Suprapubic skin (tissue), 4 donors: ENCODE data around the gene ST3GAL3. TPM values are rescaled to one million over a fixed set of nuclear protein-coding genes. Genes with fewer than 3 reads are reported as not detected.

Source experiments
- DNase-seq, 2 donors: peaks; one replicate each; pipeline ENCODE4 v3.0.0-alpha.2; 2019; ENCODE audit warnings: low spot score in 2 of 2
- H3K27ac ChIP-seq: fragments of 200-600 bp; sonication (generic); one replicate; pipeline ENCODE4 v1.5.1; 2019
- H3K27me3 ChIP-seq: fragments of 200-600 bp; sonication (generic); one replicate; pipeline ENCODE4 v1.5.1; 2019
- H3K36me3 ChIP-seq: fragments of 200-600 bp; sonication (generic); one replicate; pipeline ENCODE4 v1.5.1; 2019
- H3K4me1 ChIP-seq: fragments of 200-600 bp; sonication (generic); one replicate; pipeline ENCODE4 v1.5.1; 2019
- H3K4me3 ChIP-seq: fragments of 200-600 bp; sonication (generic); one replicate; pipeline ENCODE4 v1.5.1; 2019; ENCODE audit warnings: mild to moderate bottlenecking
- H3K9me3 ChIP-seq: fragments of 200-600 bp; sonication (generic); one replicate; pipeline ENCODE4 v1.5.1; 2019
- CTCF ChIP-seq, 2 donors: fragments of 200-600 bp in 1 of 2; fragments of 450-650 bp in 1 of 2; sonication (generic) in 1 of 2; IDR thresholded peaks; one replicate each; pipeline ENCODE4 v1.5.1; 2016 to 2019; ENCODE audit warnings: antibody characterized with exemption in 2 of 2, mild to moderate bottlenecking in 1 of 2, moderate library complexity in 1 of 2
- EP300 ChIP-seq: sonication (generic); formaldehyde crosslinking; IDR thresholded peaks from one replicate; pipeline ENCODE4 v1.6.1; 2017; ENCODE audit warnings: antibody characterized with exemption
- POLR2A ChIP-seq, 2 donors: fragments of 450-650 bp; IDR thresholded peaks; one replicate each; pipeline ENCODE4 v1.6.1; 2017; ENCODE audit warnings: antibody characterized with exemption in 2 of 2, mild to moderate bottlenecking in 2 of 2, moderate library complexity in 2 of 2
- POLR2AphosphoS5 ChIP-seq, 3 donors: sonication (generic); formaldehyde crosslinking; IDR thresholded peaks; one replicate each; pipeline ENCODE4 v1.6.1; 2017; ENCODE audit warnings: antibody characterized with exemption in 3 of 3
- WGBS: methylation state at CpG from one replicate; pipeline ENCODE4 v1.1.5; 2018; 5-methylcytosine and 5-hydroxymethylcytosine counted together
- total RNA-seq, 4 donors: library from RNA; depleted of rRNA; stranded (reverse); fragments of >200 nt; gene quantifications; one replicate each; pipeline ENCODE4 v1.1.0, GENCODE V29; 2016

ST3GAL3 gene
- total RNA-seq, 4 donors from 2014 or later: 6.3 to 21.0 (median 9.9) TPM

GRCh38 chr1:43851561-43852338, 144.4 kb downstream of the ST3GAL3 start:
- no peaks in the 10 kb centered on the region for H3K27me3 ChIP-seq
- no peak for DNase-seq
- TF ChIP-seq POLR2A (IDR thresholded peaks at IDR 0.05) (no peak), CTCF (IDR thresholded peaks at IDR 0.05) (no peak)

GRCh38 chr1:43853161-43853921, 146.0 kb downstream of the ST3GAL3 start:
- Histone ChIP-seq H3K27me3 (no peaks in the 10 kb centered on the region), H3K36me3 (no peaks in the 10 kb centered on the region), H3K27ac (no peak overlapping the region), H3K4me3 (no peak overlapping the region), H3K9me3 (no peaks in the 10 kb centered on the region), H3K4me1 (peaks cover 4% of the 10 kb centered on the region)
- TF ChIP-seq CTCF (IDR thresholded peaks at IDR 0.05) (no peak), POLR2A (IDR thresholded peaks at IDR 0.05) (no peak)
- no peak for DNase-seq
- 48% methylated on average over 7 of the region's 7 CpGs for WGBS

More at GRCh38 chr1:43851561-43852338, 144.4 kb downstream of the ST3GAL3 start:
- Histone ChIP-seq H3K9me3 (no peaks in the 10 kb centered on the region), H3K4me1 (no peaks in the 10 kb centered on the region), H3K27ac (no peak overlapping the region), H3K36me3 (no peaks in the 10 kb centered on the region), H3K4me3 (no peak overlapping the region)
- WGBS: 91% methylated on average over 14 of the region's 17 CpGs

GRCh38 chr1:43854473-43854872, 147.1 kb downstream of the ST3GAL3 start:
- Histone ChIP-seq H3K27me3 (no peaks in the 10 kb centered on the region), H3K4me3 (no peak overlapping the region), H3K9me3 (no peaks in the 10 kb centered on the region), H3K4me1 (peaks cover 12% of the 10 kb centered on the region), H3K36me3 (no peaks in the 10 kb centered on the region), H3K27ac (no peak overlapping the region)
- WGBS: 92% methylated on average over 4 of the region's 4 CpGs
- TF ChIP-seq CTCF (IDR thresholded peaks at IDR 0.05) (no peak), POLR2AphosphoS5 (IDR thresholded peaks at IDR 0.05) (no peak), EP300 (no peak)
- DNase-seq: no peak

- WGBS: 94% methylated on average over 5 of the region's 5 CpGs
- H3K27ac ChIP-seq: no peak overlapping the region
- no peak for DNase-seq
- TF ChIP-seq CTCF (IDR thresholded peaks at IDR 0.05) (no peak), EP300 (no peak), POLR2A (IDR thresholded peaks at IDR 0.05) (no peak), POLR2AphosphoS5 (IDR thresholded peaks at IDR 0.05) (no peak)
- peaks cover 16% of the 10 kb centered on the region for H3K4me1 ChIP-seq
- no peaks in the 10 kb centered on the region for H3K9me3 ChIP-seq
- H3K4me3 ChIP-seq: no peak overlapping the region
- H3K27me3 ChIP-seq: no peaks in the 10 kb centered on the region
- no peaks in the 10 kb centered on the region for H3K36me3 ChIP-seq
These were observed 148.9 kb downstream of the ST3GAL3 start for GRCh38 chr1:43856188-43856587.

- H3K4me3 ChIP-seq: no peak overlapping the region
- H3K9me3 ChIP-seq: no peaks in the 10 kb centered on the region
- no peaks in the 10 kb centered on the region for H3K27me3 ChIP-seq
- DNase-seq: no peak
- TF ChIP-seq POLR2AphosphoS5 (IDR thresholded peaks at IDR 0.05): no peak
- no peak for TF ChIP-seq EP300
- no peak for TF ChIP-seq CTCF (IDR thresholded peaks at IDR 0.05)
- no peak for TF ChIP-seq POLR2A (IDR thresholded peaks at IDR 0.05)
- no peaks in the 10 kb centered on the region for H3K36me3 ChIP-seq
- H3K4me1 ChIP-seq: peaks cover 23% of the 10 kb centered on the region
- no peak overlapping the region for H3K27ac ChIP-seq
These were observed 149.8 kb downstream of the ST3GAL3 start for GRCh38 chr1:43857163-43857562.
